ENCODE results near the gene BANP.

Gene BANP

DNA sequence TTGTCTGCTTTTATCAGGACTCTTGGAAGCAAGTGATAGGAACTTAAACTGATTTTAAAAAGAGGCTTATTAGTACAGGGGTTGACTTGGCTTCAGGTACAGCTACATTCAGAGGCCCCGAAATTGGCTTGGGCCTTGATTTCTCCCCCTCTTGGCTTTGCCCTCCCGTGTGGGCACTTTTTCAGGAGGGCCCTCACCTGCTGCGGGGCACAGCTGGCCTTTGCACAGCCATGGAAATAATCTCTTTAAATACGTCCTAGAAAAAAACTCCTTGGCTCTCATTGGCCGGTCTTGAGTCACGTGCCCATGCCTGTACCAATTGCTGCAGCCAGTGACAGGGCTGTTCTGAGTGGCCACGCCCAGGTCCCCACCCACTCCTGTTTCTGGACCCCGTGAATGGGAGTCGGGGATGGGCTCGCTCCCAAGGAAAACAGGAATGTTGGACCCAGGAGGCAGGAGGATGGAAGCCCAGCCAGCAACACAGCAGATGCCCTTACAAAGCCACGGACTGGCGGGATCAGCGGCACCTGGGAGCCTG is 29.9 kb upstream of the BANP start:
- TF ChIP-seq, protein P1, sequence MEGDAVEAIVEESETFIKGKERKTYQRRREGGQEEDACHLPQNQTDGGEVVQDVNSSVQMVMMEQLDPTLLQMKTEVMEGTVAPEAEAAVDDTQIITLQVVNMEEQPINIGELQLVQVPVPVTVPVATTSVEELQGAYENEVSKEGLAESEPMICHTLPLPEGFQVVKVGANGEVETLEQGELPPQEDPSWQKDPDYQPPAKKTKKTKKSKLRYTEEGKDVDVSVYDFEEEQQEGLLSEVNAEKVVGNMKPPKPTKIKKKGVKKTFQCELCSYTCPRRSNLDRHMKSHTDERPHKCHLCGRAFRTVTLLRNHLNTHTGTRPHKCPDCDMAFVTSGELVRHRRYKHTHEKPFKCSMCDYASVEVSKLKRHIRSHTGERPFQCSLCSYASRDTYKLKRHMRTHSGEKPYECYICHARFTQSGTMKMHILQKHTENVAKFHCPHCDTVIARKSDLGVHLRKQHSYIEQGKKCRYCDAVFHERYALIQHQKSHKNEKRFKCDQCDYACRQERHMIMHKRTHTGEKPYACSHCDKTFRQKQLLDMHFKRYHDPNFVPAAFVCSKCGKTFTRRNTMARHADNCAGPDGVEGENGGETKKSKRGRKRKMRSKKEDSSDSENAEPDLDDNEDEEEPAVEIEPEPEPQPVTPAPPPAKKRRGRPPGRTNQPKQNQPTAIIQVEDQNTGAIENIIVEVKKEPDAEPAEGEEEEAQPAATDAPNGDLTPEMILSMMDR (IDR thresholded peaks at IDR 0.05; ENCODE audit: low read depth, low read length): no peak
- H3K4me3 ChIP-seq (ENCODE audit: low read depth, low read length): no peak overlapping the region
- peak; percentile 51 for DNase-seq
- H3K36me3 ChIP-seq: no peaks in the 10 kb centered on the region
- no peaks in the 10 kb centered on the region for H3K9me3 ChIP-seq
- peaks cover 9% of the 10 kb centered on the region; the same call in 1 of the 2 replicates for H3K4me1 ChIP-seq
- no peaks in the 10 kb centered on the region for H3K27me3 ChIP-seq

GRCh38 chr16:87922250-87922871 is 28.9 kb upstream of the BANP start:
- no peak overlapping the region for H3K4me3 ChIP-seq (ENCODE audit: low read depth, low read length)
- H3K9me3 ChIP-seq: no peaks in the 10 kb centered on the region
- H3K27me3 ChIP-seq: no peaks in the 10 kb centered on the region
- DNase-seq: no peak
- TF ChIP-seq, protein P1 (IDR thresholded peaks at IDR 0.05; ENCODE audit: low read depth, low read length): no peak
- H3K36me3 ChIP-seq: no peaks in the 10 kb centered on the region
- peaks cover 9% of the 10 kb centered on the region; the same call in 1 of the 2 replicates for H3K4me1 ChIP-seq

- Histone ChIP-seq H3K4me3 (ENCODE audit: low read depth, low read length) (no peak overlapping the region), H3K27me3 (no peaks in the 10 kb centered on the region), H3K9me3 (no peaks in the 10 kb centered on the region), H3K36me3 (no peaks in the 10 kb centered on the region), H3K4me1 (peaks cover 9% of the 10 kb centered on the region; the same call in 1 of the 2 replicates)
- TF ChIP-seq, protein P1 (IDR thresholded peaks at IDR 0.05; ENCODE audit: low read depth, low read length): no peak
- DNase-seq: no peak
Measured at GRCh38 chr16:87924041-87924810, 27.0 kb upstream of the BANP start.

- DNase-seq: peak; percentile 62
- no peaks in the 10 kb centered on the region for H3K27me3 ChIP-seq
- TF ChIP-seq, protein P1 (IDR thresholded peaks at IDR 0.05; ENCODE audit: low read depth, low read length): peak; percentile 8; the same call in 1 of the 2 replicates
- H3K4me1 ChIP-seq: peaks cover 9% of the 10 kb centered on the region; the same call in 1 of the 2 replicates
- H3K36me3 ChIP-seq: no peaks in the 10 kb centered on the region
- no peaks in the 10 kb centered on the region for H3K9me3 ChIP-seq
- no peak overlapping the region for H3K4me3 ChIP-seq (ENCODE audit: low read depth, low read length)
Measured at GRCh38 chr16:87924811-87925670, 26.2 kb upstream of the BANP start.

- Histone ChIP-seq H3K27me3 (no peaks in the 10 kb centered on the region), H3K4me1 (peaks cover 6% of the 10 kb centered on the region), H3K9me3 (no peaks in the 10 kb centered on the region), H3K4me3 (ENCODE audit: low read depth, low read length) (no peak overlapping the region), H3K36me3 (no peaks in the 10 kb centered on the region)
- DNase-seq: no peak
- TF ChIP-seq, protein P1 (IDR thresholded peaks at IDR 0.05; ENCODE audit: low read depth, low read length): no peak
Measured at GRCh38 chr16:87926246-87927194, 24.7 kb upstream of the BANP start.
